ENCODE measurements around the gene SLC25A10.

Gene SLC25A10

GRCh38 chr17:81706232-81706611 lies 5.9 kb upstream of the SLC25A10 start:
- DNase-seq (ENCODE audit: low spot score): no peak

- no peak for DNase-seq (ENCODE audit: low spot score)
Measured at GRCh38 chr17:81706757-81707624, 5.1 kb upstream of the SLC25A10 start.

GRCh38 chr17:81707725-81708646 lies 4.1 kb upstream of the SLC25A10 start:
- no peak for DNase-seq (ENCODE audit: low spot score)

- no peak for DNase-seq (ENCODE audit: low spot score)
Measured at GRCh38 chr17:81708739-81709185, 3.3 kb upstream of the SLC25A10 start.

GRCh38 chr17:81710514-81711308 lies 1.4 kb upstream of the SLC25A10 start:
- no peak for DNase-seq (ENCODE audit: low spot score)

GRCh38 chr17:81712468-81713003 lies 452 bp downstream of the SLC25A10 start:
- peak; percentile 85 for DNase-seq (ENCODE audit: low spot score)

GRCh38 chr17:81713004-81713555 lies 996 bp downstream of the SLC25A10 start:
- no peak for DNase-seq (ENCODE audit: low spot score)

- no peak for DNase-seq (ENCODE audit: low spot score)
Measured at GRCh38 chr17:81713556-81714411, 1.7 kb downstream of the SLC25A10 start.

GRCh38 chr17:81714412-81715106 lies 2.5 kb downstream of the SLC25A10 start:
- no peak for DNase-seq (ENCODE audit: low spot score)

- no peak for DNase-seq (ENCODE audit: low spot score)
Measured at GRCh38 chr17:81715107-81715871, 3.2 kb downstream of the SLC25A10 start.

- no peak for DNase-seq (ENCODE audit: low spot score)
Measured at GRCh38 chr17:81715872-81716673, 4.0 kb downstream of the SLC25A10 start.

GRCh38 chr17:81716674-81716996 lies 4.6 kb downstream of the SLC25A10 start:
- no peak for DNase-seq (ENCODE audit: low spot score)

- no peak for DNase-seq (ENCODE audit: low spot score)
Measured at GRCh38 chr17:81717049-81717765, 5.1 kb downstream of the SLC25A10 start.

- DNase-seq (ENCODE audit: low spot score): no peak
Measured at GRCh38 chr17:81717766-81718089, 5.6 kb downstream of the SLC25A10 start.

- DNase-seq (ENCODE audit: low spot score): no peak
Measured at GRCh38 chr17:81719410-81720266, 7.6 kb downstream of the SLC25A10 start.

GRCh38 chr17:81720267-81721071 lies 8.4 kb downstream of the SLC25A10 start:
- no peak for DNase-seq (ENCODE audit: low spot score)

Measured in GM03348 (cell line).